Measurements from ENCODE around the gene ZBTB40.

Gene ZBTB40

DNA sequence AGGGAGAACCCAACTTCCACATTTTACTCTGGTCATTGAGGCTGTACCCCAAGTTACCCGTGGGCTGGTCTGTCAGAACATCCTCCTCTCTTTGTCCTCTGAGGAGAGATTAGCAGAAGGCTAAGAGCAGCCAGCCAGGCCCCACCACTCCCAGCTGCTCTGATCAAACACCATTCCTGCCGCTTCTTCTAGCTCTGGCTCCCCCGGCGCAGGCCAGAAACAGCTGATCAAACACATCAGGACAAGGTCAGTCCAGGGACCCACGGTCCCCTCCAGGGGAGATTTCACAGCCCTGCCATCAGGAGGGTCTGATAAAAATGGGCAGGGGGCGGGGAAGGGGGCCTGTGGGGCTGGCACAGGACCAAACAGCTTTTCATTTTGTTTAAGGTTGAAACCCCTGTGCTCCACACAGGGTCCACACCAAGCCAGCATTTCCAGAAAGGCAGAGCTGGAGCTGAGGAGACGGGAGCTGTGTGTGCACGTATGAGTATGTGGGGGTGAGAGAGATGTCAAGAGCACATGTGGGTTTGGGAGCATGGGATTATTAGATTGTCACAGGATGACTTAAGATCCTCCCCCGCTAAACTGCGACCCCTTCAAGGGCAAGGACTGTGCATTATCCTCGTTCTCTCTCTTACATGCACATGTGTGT, 81.7 kb downstream of the ZBTB40 start:
- DNase-seq (ENCODE audit: low read depth in 2 of 2) = no peak

DNA sequence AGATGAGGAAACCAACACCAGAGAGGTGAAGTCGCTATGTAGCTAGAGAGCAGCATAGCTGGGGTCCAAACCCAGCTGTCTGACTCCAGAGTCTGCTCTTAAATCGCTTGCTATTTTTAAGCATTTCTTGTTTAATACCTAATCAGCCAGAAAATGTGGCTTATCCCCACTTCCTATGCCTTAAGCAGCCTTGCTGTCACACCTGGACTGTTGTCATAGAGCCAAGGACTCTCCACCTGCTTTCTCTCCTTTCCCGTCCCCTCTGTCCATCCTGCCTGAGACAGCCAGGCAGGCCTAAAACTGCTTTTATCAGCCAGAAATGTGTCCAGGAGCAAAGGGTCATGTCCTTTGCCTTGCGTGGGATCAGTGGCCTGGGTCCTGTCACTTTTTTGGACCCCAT, 83.3 kb downstream of the ZBTB40 start:
- no peak for DNase-seq (ENCODE audit: low read depth in 2 of 2)

DNA sequence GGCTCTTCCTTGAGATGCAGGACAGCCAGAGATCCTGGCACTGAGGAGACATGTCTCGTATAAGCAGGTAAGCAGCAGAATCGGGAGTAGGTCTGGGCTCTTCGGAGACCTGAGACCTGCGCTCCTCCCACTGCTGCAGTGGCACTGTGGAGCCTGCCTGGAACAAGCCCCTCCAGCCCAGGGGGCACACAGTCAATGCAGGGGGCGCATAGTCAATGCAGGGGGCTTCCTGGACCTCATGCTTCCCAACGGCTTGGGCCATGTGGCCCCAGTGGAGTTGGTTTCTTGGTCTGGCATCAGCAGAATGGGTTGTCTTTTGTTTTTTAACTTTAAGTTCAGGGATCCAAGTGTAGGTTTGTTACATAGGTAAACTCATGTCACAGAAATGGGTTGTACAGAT, 83.7 kb downstream of the ZBTB40 start:
- DNase-seq (ENCODE audit: low read depth in 2 of 2) = no peak

DNA sequence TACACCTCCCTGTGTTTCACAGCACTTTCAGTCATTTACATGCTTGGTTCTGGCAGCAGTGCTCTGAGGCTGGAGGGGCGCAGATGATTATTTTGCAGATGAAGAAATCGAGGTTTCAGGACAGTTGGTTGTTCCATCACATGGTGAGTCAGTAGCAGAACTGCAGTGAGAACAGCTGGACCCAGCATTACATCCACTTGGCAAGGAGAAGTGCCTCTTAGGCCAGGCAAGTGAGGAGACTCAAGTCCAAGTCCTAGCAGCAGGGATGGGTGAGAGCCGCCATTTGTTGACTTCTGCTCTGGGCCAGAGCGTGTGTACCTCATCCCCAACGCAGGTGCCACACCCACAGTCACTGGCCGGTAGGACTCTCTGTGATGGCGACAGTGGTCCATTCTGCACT, 84.9 kb downstream of the ZBTB40 start:
- DNase-seq (ENCODE audit: low read depth in 2 of 2) = no peak

DNA sequence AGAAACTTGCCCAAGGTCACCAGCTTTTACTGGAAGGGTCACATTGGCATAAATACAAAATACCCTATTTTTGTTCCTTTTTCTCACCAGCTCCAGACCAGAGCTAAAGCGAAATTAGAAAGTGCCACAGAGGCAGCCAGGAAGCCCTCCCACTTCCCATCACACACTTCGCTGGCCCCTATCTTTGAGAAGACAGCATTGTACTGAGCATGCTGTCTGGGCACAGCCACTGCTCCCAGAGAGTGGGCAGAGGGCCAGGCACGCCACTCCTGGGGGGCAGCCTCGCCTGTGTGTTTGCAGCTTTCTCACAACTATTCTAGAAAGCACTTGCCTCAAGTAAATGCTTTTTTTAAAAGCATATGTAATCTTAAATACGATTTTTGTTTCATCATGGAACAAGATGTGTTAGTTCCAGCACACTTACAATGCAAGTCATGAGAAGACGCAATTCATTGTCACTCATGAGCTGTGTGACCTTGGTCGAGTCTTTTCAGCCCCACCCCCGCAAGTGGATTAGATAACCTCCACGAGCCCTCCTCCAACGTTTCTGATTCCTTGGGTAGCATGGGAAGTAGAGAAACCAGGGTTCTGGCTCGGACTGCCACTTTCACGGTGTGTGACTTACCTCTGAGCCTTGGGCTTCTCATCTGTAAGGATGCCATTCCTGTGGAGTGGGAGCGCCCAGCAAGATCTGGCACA, 85.9 kb downstream of the ZBTB40 start:
- DNase-seq (ENCODE audit: low read depth in 2 of 2) = no peak

DNA sequence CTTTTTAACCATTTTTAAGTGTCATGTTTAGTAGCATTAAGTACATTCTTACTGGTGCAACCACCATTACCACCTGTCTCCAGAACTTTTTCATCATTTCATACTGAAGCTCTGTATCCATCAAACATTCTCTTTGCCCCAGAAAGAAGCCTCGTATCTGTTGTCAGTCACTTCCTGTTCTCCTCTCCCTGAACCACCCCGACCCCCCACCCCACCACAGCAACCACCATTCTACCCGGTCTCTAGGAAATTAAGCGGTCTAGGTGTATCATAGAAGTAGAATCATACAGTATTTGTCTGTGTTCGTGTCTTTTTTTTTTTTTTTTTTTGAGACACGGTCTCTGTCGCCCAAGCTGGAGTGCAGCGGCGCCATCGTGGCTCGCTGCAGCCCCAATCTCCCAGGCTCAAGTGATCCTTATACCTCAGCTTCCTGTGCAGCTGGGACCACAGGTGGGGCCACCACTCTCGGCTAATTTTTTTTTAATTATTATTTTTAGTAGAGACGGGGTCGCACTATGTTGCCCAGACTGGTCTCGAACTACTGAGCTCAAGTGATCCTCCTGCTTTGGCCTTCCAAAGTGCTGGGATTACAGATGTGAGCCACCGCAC, 88.0 kb downstream of the ZBTB40 start:
- DNase-seq (ENCODE audit: low read depth in 2 of 2) = no peak

DNA sequence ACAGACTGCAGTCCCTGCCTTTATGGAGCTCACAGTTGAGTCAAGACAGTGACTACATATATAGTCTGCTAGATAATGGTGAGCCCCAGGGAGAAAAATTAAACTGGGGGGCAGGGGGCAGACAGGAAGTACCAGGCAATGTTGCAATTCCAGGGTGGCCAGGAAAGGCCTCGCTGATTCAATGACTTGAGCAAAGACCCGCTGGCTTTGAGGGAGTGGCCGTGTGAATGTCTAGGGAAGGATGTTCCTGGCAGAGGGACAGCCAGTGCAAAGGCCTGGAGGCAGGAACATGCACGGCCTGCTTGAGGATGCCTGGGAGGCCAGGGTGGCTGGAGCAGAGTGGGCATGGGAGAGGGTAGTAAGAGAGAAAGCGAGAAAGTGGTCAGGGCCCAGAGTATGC, 88.7 kb downstream of the ZBTB40 start:
- DNase-seq (ENCODE audit: low read depth in 2 of 2) = no peak

DNA sequence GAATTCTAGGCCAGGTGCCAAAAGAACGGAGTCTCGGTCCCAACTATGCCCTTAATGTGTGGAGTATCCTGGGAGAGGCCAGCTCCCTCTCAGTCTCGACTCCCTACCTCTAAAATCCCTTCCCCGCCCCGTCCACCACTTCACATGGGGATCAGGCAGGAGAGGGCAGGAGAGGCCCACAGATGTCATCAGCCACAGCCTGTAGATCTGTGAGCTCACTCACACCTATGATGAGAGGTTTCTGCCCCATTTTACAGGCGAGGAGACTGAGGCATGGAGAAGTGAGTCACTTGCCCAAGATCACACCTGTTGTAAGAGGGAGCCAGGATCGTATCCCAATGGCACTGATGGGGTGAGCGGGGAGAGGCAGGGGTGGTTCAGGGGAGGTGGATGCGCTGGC, 91.2 kb downstream of the ZBTB40 start:
- DNase-seq (ENCODE audit: low read depth in 2 of 2) = no peak

DNA sequence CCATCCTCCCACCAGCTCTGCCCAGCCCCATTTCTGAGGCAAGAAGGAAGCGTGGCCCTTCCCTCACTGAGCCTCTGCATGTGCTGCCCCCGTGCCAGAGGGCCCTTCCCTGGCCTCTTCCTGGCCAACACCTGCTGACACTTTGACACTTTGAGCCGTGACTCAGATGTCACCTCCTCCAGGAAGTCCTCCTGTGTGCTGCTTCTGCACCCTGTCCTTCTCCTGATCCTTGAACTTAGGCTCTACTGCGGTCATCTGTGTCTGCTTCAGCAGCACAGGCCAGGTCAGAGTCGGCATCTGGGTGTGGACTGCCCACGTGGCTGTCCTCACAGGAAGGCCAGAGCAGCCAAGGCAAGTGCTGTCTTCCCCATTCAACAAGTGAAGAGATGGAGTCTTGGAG, 92.0 kb downstream of the ZBTB40 start:
- DNase-seq (ENCODE audit: low read depth in 2 of 2) = no peak

DNA sequence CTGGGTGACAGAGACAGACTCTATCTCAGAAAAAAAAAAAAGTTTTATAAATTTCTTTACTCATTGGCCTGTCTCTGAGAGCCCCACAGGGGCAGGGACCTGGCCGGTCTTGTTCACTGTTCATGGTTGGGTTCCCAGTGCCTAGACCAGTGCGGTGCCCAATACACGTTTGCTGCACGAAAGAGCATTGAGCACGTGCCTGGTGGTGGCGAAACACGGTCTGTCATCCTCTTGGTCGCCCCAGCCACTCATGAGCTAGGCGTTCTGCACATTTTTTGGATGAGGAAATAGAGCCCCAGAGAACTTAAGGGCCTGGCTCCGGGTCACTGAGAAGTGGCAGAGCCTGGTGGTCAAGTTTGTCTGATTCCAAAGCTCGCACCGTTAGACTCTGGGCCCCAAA, 93.0 kb downstream of the ZBTB40 start:
- DNase-seq (ENCODE audit: low read depth in 2 of 2) = no peak

DNA sequence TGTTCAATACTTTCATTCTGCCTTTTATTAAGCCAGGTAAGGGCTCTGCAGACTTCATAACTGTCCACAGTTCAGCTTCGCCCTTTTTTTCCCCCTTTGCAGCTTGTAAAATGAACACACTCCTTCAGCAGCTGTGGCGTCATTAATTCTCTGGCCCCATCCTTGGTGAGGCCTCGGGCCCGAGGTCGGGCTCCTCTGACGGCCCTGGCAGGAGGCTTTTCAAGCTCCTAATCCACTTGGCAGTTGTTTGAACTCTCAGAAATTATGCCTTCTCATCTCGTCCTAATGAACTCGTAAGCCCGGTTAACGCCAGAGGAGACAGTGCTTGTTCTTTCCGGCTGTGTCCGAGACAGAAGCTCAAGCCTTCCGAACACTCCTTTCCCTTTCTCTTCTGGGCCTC, 93.5 kb downstream of the ZBTB40 start:
- no peak for DNase-seq (ENCODE audit: low read depth in 2 of 2)

DNA sequence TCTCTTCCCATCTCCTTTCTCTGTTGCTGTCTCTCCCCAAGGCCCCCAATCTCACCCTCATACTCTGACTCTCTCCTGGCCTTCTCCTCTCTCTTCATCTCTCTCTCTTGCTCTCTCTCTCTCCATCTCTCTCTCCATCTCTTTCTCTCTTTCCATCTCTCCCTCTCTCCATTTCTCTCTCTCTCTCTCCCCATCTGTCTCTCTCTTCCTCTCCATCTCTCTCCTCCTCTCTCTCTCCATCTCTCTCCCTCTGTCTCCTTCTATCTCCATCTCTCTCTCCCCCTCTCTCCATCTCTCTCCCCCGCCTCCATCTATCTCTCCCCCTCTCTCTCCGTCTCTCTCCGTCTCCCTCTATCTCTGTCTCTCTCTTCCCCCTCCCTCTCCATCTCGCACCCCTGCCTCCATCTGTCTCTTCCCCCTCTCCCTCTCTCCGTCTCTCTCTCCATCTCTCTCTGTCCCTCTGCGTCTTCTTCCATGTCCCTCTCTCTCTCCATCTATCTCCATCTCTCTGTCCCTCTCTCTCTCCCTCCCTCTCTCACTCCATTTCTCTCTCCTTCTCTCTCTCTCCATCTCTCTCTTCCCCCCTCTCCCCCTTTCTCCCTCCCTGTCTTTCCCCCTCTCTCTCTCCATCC, 95.7 kb downstream of the ZBTB40 start:
- DNase-seq (ENCODE audit: low read depth in 2 of 2) = no peak

DNA sequence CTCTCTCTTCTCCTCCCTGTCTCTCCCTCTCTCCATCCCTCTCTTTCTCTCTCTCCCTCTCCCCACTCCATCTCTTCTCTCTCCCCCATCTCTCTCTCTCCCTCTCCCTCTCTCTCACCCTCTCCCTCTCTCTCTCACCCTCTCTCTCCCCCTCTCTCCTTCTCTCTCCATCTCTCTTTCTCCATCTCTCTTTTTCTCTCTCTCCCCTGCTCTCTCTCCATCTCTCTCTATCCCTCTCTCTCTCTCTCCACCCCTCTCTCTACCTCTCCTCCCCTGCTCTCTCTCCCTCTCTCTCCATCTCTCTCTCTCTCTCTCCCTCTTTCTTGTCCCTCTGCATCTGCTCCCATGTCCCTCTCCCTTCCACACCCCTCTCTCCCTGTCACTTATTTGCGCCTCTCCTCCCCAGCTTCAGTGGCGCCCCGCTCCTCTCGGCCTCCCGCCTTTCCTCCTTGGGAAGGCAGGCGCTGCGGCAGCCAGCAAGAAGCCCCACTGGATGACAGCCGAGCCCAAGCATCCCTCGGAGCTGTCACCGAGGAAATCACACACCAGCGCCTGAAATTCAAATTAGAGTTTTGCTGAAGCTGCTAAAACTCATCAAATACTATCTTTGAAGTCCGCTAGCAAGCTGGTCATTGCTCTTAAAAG, 96.3 kb downstream of the ZBTB40 start:
- no peak for DNase-seq (ENCODE audit: low read depth in 2 of 2)

DNA sequence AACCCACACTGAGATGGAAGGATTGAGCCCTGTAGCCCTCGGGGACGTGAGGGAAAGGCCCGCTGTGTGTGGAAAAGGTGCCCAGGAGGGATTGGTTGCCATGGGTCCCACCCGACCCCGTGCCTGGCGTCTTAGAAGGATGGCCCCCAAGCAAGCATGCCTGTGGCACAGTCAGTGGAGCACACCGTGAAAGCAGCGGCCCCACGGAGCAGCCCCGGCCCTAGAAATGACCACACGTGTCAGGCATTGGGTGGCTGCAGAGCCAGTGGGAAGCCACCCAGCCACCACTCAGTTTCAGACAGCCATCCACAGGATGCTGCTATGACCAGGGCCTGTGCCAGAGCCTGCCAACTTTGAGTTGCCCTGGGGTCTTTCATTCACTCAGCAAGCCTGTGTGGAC, 98.4 kb downstream of the ZBTB40 start:
- no peak for DNase-seq (ENCODE audit: low read depth in 2 of 2)

DNA sequence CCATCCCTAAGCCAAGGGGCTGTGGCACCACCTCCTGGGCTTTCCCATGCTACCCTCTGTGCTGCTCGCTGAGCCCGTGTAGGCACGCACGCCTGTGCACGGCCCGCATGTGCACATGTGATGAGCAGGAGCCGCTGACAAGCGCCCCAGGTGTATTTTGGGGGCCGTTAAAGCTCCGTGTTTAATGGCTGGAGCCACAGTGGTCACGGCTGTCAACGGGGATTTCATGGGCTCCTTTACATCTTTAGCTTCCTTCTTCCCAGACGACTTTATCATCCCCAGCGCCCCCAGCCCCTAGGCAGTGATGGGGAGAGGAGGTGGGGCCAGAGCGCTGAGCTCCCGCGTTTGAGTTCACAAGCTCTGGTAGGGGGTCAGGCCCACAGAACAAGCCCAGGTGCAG, 99.9 kb downstream of the ZBTB40 start:
- DNase-seq (ENCODE audit: low read depth in 2 of 2) = no peak

DNA sequence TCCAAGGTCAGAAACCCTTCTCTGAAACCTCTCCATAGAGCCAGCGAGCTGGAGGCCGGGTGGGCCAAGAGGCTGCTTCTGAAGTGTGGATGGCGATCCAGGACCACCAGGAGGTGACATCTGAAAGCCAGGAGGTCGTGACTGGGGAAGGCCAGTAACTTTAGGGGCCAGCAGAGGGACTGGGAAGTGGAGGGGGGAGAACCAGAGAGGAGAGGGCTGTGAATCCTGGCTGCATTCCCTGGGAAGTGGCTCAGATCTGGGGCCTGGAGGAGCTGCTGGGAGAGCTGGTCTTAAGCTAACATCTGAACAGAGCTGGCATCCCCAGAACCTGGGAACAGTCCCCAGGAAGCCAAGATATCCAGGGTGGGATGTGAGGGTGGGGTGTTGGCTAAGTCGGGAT, 100.4 kb downstream of the ZBTB40 start:
- no peak for DNase-seq (ENCODE audit: low read depth in 2 of 2)

DNA sequence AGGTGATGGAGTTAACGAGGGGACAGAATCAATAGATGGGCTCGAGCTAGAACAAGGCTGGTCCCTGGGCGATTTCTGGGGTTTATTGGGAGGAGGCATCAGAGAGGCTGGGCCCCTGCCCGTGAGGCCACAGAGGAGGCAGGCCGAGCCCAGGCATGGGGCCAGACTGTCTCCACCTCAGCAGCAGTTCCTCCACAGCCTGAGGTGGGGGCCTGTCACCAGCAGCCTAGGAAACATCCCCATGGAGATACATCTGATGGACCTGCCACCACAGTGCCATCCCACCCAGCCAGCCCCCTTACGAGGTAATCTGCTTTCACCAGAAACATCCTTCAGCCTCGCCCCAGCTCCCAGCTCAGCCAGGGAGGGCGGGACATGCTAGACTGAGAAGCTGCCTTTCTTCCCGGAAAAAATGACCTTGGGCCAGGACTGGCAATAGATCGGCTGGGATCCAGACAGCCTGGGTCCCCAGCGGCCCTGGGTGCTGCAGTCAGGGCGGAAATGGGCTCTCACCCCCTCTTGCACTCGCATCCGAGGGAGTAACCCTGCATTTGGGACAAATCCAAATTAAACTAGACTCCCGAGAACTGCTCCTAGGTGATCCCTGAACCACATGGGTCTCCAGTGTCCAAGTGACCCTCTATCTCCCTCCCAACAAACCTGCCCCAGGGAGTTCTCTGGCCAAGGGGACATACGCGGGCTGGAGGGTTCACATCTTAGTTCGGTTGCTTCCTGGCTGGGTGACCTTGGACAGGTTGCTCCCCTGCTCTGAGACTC, 101.6 kb downstream of the ZBTB40 start:
- DNase-seq (ENCODE audit: low read depth in 2 of 2) = no peak

DNA sequence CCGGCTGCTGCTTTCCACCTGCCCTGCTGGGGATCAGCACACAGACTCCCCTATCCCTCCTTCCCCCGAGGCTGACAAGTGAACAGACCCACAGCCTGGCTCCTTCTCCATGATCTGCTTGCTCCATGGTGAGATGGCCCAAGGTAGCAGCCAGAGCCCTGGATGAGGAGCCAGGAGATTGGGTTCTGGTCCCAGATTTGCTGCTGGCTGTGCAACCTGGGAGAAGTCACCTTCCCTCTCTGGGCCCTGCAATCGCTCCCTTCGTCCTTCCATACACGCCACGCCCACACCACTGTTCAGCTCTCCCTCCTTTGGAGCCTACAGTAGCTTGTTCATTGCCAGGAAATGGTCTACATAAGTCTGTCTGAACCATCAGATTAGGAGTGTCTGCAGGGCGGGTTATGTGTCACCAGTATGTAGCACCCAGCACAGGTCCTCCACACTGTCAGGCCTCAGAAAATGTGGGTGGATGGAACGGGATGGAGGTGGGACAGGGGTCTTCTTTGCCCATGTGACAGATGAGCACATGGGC, 102.4 kb downstream of the ZBTB40 start:
- DNase-seq (ENCODE audit: low read depth in 2 of 2) = no peak

DNA sequence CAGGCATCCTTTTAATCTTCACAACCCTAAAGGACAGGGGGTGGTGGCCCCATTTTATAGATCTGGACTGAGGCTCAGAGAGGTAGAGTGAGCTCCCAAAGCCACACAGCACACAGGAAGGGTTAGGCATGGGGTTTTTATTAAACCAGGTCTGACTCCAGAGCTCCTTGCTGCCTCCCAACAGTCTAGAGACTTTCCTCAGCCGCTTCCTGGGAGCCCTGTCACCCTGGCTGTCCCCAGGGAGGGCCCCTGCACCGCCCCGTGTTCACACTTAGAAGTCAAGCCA, 103.7 kb downstream of the ZBTB40 start:
- DNase-seq (ENCODE audit: low read depth in 2 of 2) = no peak

DNA sequence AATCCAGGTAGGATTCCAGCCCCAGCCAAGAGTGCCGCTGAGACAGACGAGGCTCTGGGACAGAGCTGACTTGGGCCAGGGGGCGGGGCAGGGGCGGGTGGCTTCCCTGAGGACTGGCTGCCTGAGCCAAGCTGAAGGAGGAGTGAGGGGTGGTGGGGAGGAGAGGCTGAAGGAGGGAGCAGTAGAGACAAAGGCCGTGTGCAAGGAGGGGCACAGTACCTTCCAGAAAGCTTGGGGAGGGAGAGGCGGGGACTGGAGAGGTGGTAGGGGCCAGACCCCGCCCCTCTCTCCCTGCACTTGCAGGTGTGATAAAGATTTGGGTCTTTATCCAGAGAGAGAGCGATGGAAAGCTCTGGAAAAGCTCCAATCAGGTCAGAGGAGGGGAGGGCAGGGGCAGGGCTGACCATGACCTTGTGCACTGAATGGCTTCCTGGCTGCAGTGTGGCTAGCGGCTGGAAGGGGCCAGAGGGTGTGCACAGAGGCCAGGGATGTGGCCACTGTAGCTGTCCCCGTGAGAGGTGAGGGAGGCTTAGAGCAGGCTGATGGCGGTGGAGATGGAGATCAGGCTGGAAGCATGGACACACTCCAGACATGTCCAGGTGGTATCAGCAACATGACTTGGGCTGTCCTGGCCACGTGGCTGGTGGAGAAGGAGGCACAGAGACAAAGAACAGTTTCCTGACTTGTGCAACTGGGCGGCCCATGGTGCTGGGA, 104.9 kb downstream of the ZBTB40 start:
- no peak for DNase-seq (ENCODE audit: low read depth in 2 of 2)

DNA sequence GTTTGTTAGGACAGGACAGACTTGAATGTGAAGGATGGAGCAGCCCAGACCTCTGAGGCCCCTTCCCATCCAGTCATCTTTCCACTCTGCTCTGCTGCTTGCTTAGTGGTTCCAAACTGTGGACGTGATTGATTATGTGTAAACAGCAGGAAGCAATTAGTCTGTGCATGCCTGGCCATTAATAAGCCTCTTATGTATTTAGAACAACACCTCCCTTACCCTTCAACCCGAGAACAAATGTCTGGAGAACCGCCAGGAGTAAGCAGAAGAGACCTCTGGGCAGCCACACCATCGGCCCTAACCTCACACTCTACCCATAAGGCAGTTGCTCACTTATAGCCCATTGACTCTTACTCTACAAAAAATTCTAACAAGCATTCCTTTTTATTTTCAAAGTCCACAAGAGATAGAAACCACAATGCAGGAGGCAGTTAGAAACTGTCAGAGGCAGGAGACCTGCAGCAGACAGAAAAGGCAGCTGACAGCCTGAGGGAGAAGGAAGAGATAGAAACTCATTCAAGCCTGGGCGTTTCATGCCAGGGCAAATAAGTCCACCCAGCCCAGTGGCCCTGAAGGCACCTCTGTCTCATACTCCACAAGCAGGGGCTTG, 105.8 kb downstream of the ZBTB40 start:
- DNase-seq (ENCODE audit: low read depth in 2 of 2) = peak; percentile 15

All from fibroblast of skin of left biceps (primary cell).